Measurements from ENCODE around the gene LMO7. TPM values are rescaled to one million over a fixed set of nuclear protein-coding genes. Genes with fewer than 3 reads are reported as not detected.

Gene LMO7
- total and polyA plus RNA-seq, 2 of the 4 experiments (the other 2 are of a cell fraction), result 266 to 367 TPM

- ChIA-PET POLR2A (ENCODE audit: unreplicated experiment) (no interaction called here), CTCF (no interaction called here)
- dilution Hi-C loops (cut with HindIII; ENCODE audit: low sequenced_read_pairs, unreplicated experiment), result no loop called here
These were observed 161.6 kb downstream of the LMO7 start for GRCh38 chr13:75797719-75798118.

More at GRCh38 chr13:75797719-75798118, 161.6 kb downstream of the LMO7 start:
- Histone ChIP-seq H4K5ac (ENCODE audit: low read depth, low read length) (no peak overlapping the region), H2BK5ac (ENCODE audit: low read depth, low read length, poor library complexity, severe bottlenecking) (peak overlapping the region; percentile 53), H4K8ac (ENCODE audit: low read depth in 2 of 2, low read length in 2 of 2) (no peak overlapping the region), H3K9me3 (ENCODE audit: control insufficient read depth, insufficient read depth, low read length) (no peaks in the 10 kb centered on the region), H3K27ac (ENCODE audit: insufficient read depth, low read length) (no peak overlapping the region), H2BK120ac (ENCODE audit: low read depth, low read length) (no peak overlapping the region), H2AK9ac (replicated peaks; ENCODE audit: low read depth, low read length, poor library complexity) (no peak overlapping the region), H3K9me1 (ENCODE audit: insufficient read depth, low read length) (peaks cover 9% of the 10 kb centered on the region), H3K14ac (replicated peaks; ENCODE audit: low read depth, low read length) (no peak overlapping the region), H4K91ac (ENCODE audit: insufficient read depth, low read depth, low read length) (no peak overlapping the region), H3K18ac (ENCODE audit: low read depth, low read length) (no peak overlapping the region; the same call in 1 of the 2 replicates), H3K56ac (ENCODE audit: extremely low read depth, insufficient read depth, low read length) (no peak overlapping the region), H3K27me3 (ENCODE audit: control insufficient read depth, insufficient read depth, low read length) (no peaks in the 10 kb centered on the region), H2AK5ac (ENCODE audit: low read depth, low read length) (no peak overlapping the region), H3K23ac (ENCODE audit: low read depth, low read length) (no peak overlapping the region), H3K4me3 (ENCODE audit: insufficient read depth, low read depth, low read length) (no peak overlapping the region), H3K4ac (ENCODE audit: low read depth, low read length) (no peak overlapping the region), H3K9ac (ENCODE audit: low read depth, low read length) (no peak overlapping the region), H3K79me1 (ENCODE audit: low read depth in 1 of 2, low read length in 2 of 2) (peaks cover 13 to 58% of the 10 kb centered on the region in 2 experiments), H3K36me3 (ENCODE audit: control insufficient read depth, insufficient read depth, low read length) (peaks cover 13% of the 10 kb centered on the region), H2AFZ (replicated peaks; ENCODE audit: low read length, poor library complexity) (no peak overlapping the region), H3K4me2 (ENCODE audit: low read depth, low read length) (no peak overlapping the region), H4K20me1 (ENCODE audit: insufficient read depth, low read length) (peaks cover 50% of the 10 kb centered on the region; the same call in 1 of the 2 replicates), H2BK20ac (ENCODE audit: low read depth, low read length) (no peak overlapping the region), H3K4me1 (ENCODE audit: control insufficient read depth, insufficient read depth, low read length) (peaks cover 5% of the 10 kb centered on the region), H2BK15ac (ENCODE audit: low read depth, low read length) (no peak overlapping the region)
- no peak for TF ChIP-seq CHD1 (IDR thresholded peaks at IDR 0.05; ENCODE audit: low read depth, low read length)
- BruUV-seq (replicated peaks), result no TSS peak
- WGBS, 2 experiments (ENCODE audit: extremely low coverage in 2 of 2, insufficient read length in 1 of 2), result no CpG with 5 or more reads among the region's 2 CpGs
- in situ Hi-C loops (cut with MboI; ENCODE audit: low sequenced_read_pairs) (no loop called here), intact Hi-C loops (cut with micrococcal nuclease) (no loop called here)
- no peak for ATAC-seq (ENCODE audit: low read depth)
- no peak for DNase-seq
